K562 (cell line): ENCODE data around the gene MYMX. TPM values are rescaled to one million over a fixed set of nuclear protein-coding genes. Genes with fewer than 3 reads are reported as not detected.
A peak's percentile ranks its signal among the peaks of the same experiment; 100 is the strongest.

Experiments used
- ATAC-seq: fragments of 200-7000 bp; cut with Tn5 transposase; 3 replicates; pipeline ENCODE4 v1.9.1; 2020; ENCODE audit warnings: moderate library complexity
- BruUV-seq: library from RNA; stranded (reverse); fragments of 400-500 nt; replicated peaks from 2 replicates; lab custom pipeline; 2021; lab: Mats Ljungman, UMichigan
- CTCF ChIA-PET: fragments of 300-600 bp; formaldehyde crosslinking; extraction: SDS; loops from one replicate; lab custom pipeline; 2021; ENCODE audit warnings: low intra/inter-chr PET ratio; lab: Yijun Ruan, JAX
- POLR2A ChIA-PET: fragments of 300-600, 350-650 bp; sonication (Branson Sonifier 250); formaldehyde crosslinking; extraction: SDS; loops from one replicate; lab custom pipeline; 2021; ENCODE audit warnings: antibody characterized with exemption, inconsistent platforms; lab: Yijun Ruan, JAX
- DNase-seq, 4 experiments: peaks; one replicate each; pipeline versions ENCODE4 v3.0.0 to v3.0.0-alpha.2; 2011 to 2018; ENCODE audit warnings: low spot score in 3 of 4, mixed read lengths in 3 of 4; ENCODE audit errors: extremely low read depth in 1 of 4
- FAIRE-seq: peaks from 2 replicates; lab custom pipeline; 2011; peaks lifted over from hg19 to GRCh38; lab: Jason Lieb, UNC
- H2AFZ ChIP-seq: 2 replicates; pipeline ENCODE4 v1.6.0; 2011; ENCODE audit warnings: low read depth, low read length, control low read depth, inconsistent platforms
- H3K27ac ChIP-seq: fragments of 200-600 bp; 3 replicates; pipeline ENCODE4 v1.8.0; 2011; ENCODE audit warnings: low read depth, mild to moderate bottlenecking, control low read depth, inconsistent platforms, low read length, moderate library complexity, mixed read lengths; ENCODE audit errors: extremely low read depth
- H3K27me3 ChIP-seq, 2 experiments: fragments of 300-600 bp in 1 of 2; 2 replicates in 1 of 2; 3 replicates in 1 of 2; pipeline versions ENCODE4 v1.6.0 to v1.8.0; 2011; ENCODE audit warnings: inconsistent platforms in 2 of 2, low read length in 2 of 2, mild to moderate bottlenecking in 1 of 2, mixed read lengths in 1 of 2, moderate library complexity in 1 of 2; ENCODE audit not compliant: control insufficient read depth in 2 of 2, insufficient read depth in 2 of 2
- H3K36me3 ChIP-seq: fragments of 300-600 bp; 3 replicates; pipeline ENCODE4 v1.8.0; 2011; ENCODE audit warnings: mild to moderate bottlenecking, low read length, inconsistent platforms; ENCODE audit not compliant: control insufficient read depth, insufficient read depth
- H3K4me1 ChIP-seq, 2 experiments: fragments of 200-600 bp in 1 of 2; replicated peaks in 1 of 2; 2 replicates in 1 of 2; 3 replicates in 1 of 2; pipeline versions ENCODE4 v1.5.1 to v1.8.0; 2011; ENCODE audit warnings: inconsistent platforms in 2 of 2, low read length in 2 of 2, mild to moderate bottlenecking in 1 of 2, mixed read lengths in 1 of 2, moderate library complexity in 1 of 2; ENCODE audit not compliant: control insufficient read depth in 2 of 2, insufficient read depth in 2 of 2
- H3K4me2 ChIP-seq: 2 replicates; pipeline ENCODE4 v1.6.1; 2011; ENCODE audit warnings: low read length, control low read depth, inconsistent platforms, mixed read lengths; ENCODE audit not compliant: insufficient read depth
- H3K4me3 ChIP-seq: fragments of 200-600 bp; sonication (generic), shearing (Covaris generic); 2 replicates; pipeline ENCODE4 v1.5.1; 2016; ENCODE audit warnings: control low read depth, inconsistent platforms
- H3K79me2 ChIP-seq: fragments of 200-600 bp; 3 replicates; pipeline ENCODE4 v1.8.0; 2011; ENCODE audit warnings: low read length, inconsistent platforms; ENCODE audit not compliant: control insufficient read depth, insufficient read depth
- H3K9ac ChIP-seq, 2 experiments: 2 replicates each; pipeline versions ENCODE4 v1.6.0 to v1.6.1; 2011; ENCODE audit warnings: low read depth in 2 of 2, low read length in 2 of 2, control low read depth in 1 of 2, inconsistent platforms in 1 of 2, mild to moderate bottlenecking in 1 of 2, mixed read lengths in 1 of 2; ENCODE audit not compliant: insufficient read depth in 1 of 2
- H3K9me1 ChIP-seq: one replicate; pipeline ENCODE4 v1.6.0; 2011; ENCODE audit warnings: inconsistent platforms, mild to moderate bottlenecking, low read length, moderate library complexity; ENCODE audit not compliant: control insufficient read depth, insufficient read depth
- H3K9me3 ChIP-seq: replicated peaks from 2 replicates; pipeline ENCODE4 v1.5.1; 2011; ENCODE audit warnings: low read depth, low read length, inconsistent platforms; ENCODE audit not compliant: control insufficient read depth, insufficient read depth
- H4K20me1 ChIP-seq: replicated peaks from 2 replicates; pipeline ENCODE4 v1.6.1; 2011; ENCODE audit warnings: low read length, inconsistent platforms, mixed read lengths; ENCODE audit not compliant: control insufficient read depth, insufficient read depth
- C11orf30 ChIP-seq: fragments of 450-650 bp; IDR thresholded peaks from 2 replicates; pipeline ENCODE4 v1.6.1; 2016; ENCODE audit warnings: low read depth, mild to moderate bottlenecking
- DACH1 ChIP-seq: fragments of 450-650 bp; IDR thresholded peaks from 2 replicates; pipeline ENCODE4 v1.6.1; 2018; ENCODE audit not compliant: partially characterized antibody
- FOXA1 ChIP-seq: fragments of 450-650 bp; IDR thresholded peaks from 2 replicates; pipeline ENCODE4 v1.6.1; 2016; ENCODE audit warnings: mild to moderate bottlenecking, borderline replicate concordance
- ID3 ChIP-seq, 2 experiments: fragments of 250-450 bp in 1 of 2; fragments of 450-650 bp in 1 of 2; sonication (Bioruptor Pico) in 1 of 2; IDR thresholded peaks; 2 replicates each; pipeline versions ENCODE4 v1.6.1 to v1.8.0; 2016 to 2021; ENCODE audit warnings: mild to moderate bottlenecking in 2 of 2, moderate library complexity in 2 of 2, missing compliant biosample characterization in 1 of 2, missing genetic modification characterization in 1 of 2
- JUND ChIP-seq, 2 experiments: IDR thresholded peaks; 2 replicates in 1 of 2; 3 replicates in 1 of 2; pipeline ENCODE4 v1.6.1; 2011; ENCODE audit warnings: borderline replicate concordance in 2 of 2, low read depth in 2 of 2, low read length in 2 of 2, improper control_type of control experiment in 1 of 2, missing biosample characterization in 1 of 2, missing genetic modification characterization in 1 of 2, missing genetic modification reagents in 1 of 2
- KDM1A ChIP-seq, 2 experiments: fragments of 450-650 bp; IDR thresholded peaks; 2 replicates each; pipeline ENCODE4 v1.6.1; 2016; ENCODE audit warnings: mild to moderate bottlenecking in 2 of 2
- NFE2 ChIP-seq: IDR thresholded peaks from 2 replicates; pipeline ENCODE4 v1.6.1; 2014; ENCODE audit warnings: antibody characterized with exemption, low read depth
- RCOR1 ChIP-seq, 2 experiments: IDR thresholded peaks; 2 replicates each; pipeline ENCODE4 v1.6.1; 2012; ENCODE audit warnings: low read depth in 2 of 2, low read length in 2 of 2, borderline replicate concordance in 1 of 2, improper control_type of control experiment in 1 of 2
- SIN3A ChIP-seq, 2 experiments: fragments of 150-350 bp in 1 of 2; IDR thresholded peaks; 2 replicates each; pipeline ENCODE4 v1.6.1; 2011 to 2016; ENCODE audit warnings: borderline replicate concordance in 2 of 2, low read depth in 2 of 2, low read length in 2 of 2, mild to moderate bottlenecking in 2 of 2, moderate library complexity in 2 of 2; ENCODE audit not compliant: control insufficient read depth in 1 of 2
- SMARCA4 ChIP-seq: fragments of 450-650 bp; IDR thresholded peaks from 2 replicates; pipeline ENCODE4 v1.6.1; 2016
- SMARCE1 ChIP-seq: fragments of 450-650 bp; IDR thresholded peaks from 2 replicates; pipeline ENCODE4 v1.7.1; 2016; ENCODE audit warnings: mild to moderate bottlenecking
- ZBED1 ChIP-seq: IDR thresholded peaks from 2 replicates; pipeline ENCODE4 v1.6.1; 2014
- ZNF280B ChIP-seq: fragments of 250-450 bp; sonication (Bioruptor Pico); IDR thresholded peaks from 2 replicates; pipeline ENCODE4 v1.5.1; 2021; ENCODE audit warnings: mild to moderate bottlenecking
- WGBS: fragments of 100-300 bp; shearing (Covaris generic); methylation state at CpG from one replicate; pipeline ENCODE4 v1.1.6; 2016; ENCODE audit warnings: low coverage, mixed read lengths; ENCODE audit not compliant: insufficient coverage; ENCODE audit errors: missing lambda C conversion rate; 5-methylcytosine and 5-hydroxymethylcytosine counted together
- in situ Hi-C: fragments of 300-500 bp; cut with MboI; formaldehyde crosslinking; loops from 4 replicates; pipeline ENCODE4 v1.15.0; 2018; ENCODE audit warnings: inconsistent platforms, mixed read lengths
- intact Hi-C: fragments of 100-400 bp; cut with micrococcal nuclease; formaldehyde crosslinking; loops from 2 replicates; pipeline ENCODE4 v1.14.2; 2022
- polyA plus RNA-seq, 8 experiments: library from polyadenylated mRNA; depleted of rRNA in 4 of 8; stranded (reverse) in 5 of 8; unstranded in 3 of 8; fragments of >200 nt; fragmentation: Nextera tagmentation in 2 of 8; fragmentation: Illumina TruSeq in 1 of 8; extraction: Ambion mirVana in 2 of 8; extraction: Trizol in 1 of 8; gene quantifications; 2 replicates each; pipeline versions ENCODE4 v1.2.1 to v1.2.3, GENCODE V29; 2011 to 2014; ENCODE audit warnings: inconsistent platforms in 1 of 8, missing spikeins in 1 of 8
- total RNA-seq, 7 experiments: library from RNA; depleted of rRNA in 6 of 7; stranded (reverse); fragments of >200 nt in 6 of 7; fragmentation: Illumina TruSeq in 2 of 7; extraction: Trizol in 2 of 7; gene quantifications; 2 replicates each; pipeline versions ENCODE4 v1.2.1 to v1.2.3, GENCODE V29; 2011 to 2021; ENCODE audit warnings: low replicate concordance in 1 of 7
- TF ChIP-seq, protein P1 (sequence below): sonication (generic); IDR thresholded peaks from 2 replicates; pipeline ENCODE4 v1.6.1; 2016

The MYMX gene
- total and polyA plus RNA-seq, 9 of the 15 experiments (the other 6 are each of a cell fraction or from before 2014, with no cell fraction given), result 0.12 TPM; not detected in 8

DNA sequence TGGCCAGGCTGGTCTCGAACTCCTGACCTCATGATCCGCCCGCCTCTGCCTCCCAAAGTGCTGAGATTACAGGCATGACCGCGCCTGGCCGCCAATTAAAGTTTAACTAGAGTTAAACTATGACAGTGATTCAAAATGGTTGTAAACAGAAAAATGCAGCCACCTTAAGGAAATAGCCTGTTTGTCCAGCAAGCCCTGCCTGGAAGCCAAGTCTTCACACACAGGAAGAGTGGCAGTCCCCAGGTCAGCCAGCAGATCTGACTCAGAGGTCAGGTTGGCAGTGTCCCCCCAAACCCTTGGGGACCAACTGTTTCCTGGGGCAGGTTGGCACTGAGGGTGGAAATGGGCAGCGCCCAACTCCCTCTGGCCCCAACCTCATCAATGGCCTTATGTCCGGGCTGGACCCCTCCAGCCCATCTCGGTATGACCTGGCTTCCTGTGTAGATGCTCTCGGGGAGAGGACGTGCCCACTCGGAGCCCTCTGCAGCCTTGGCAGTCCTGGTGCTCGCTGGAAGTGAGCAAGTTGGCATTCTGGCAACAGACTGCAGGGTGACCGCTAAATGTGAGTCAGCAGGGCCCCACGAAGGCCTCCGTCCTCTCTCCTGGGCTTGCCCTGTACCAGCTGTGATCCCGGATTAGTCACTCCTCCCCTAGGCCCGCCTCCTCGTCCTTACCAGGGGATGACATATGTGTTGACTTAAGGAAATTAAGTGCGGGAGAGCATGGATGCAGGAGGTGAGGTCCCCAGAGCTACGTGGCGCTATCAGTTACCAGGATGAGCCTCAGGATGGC is 20.5 kb downstream of the MYMX start:
- peak; percentile 86 for ATAC-seq
- no peaks in the 10 kb centered on the region for H3K27me3 ChIP-seq
- H3K4me1 ChIP-seq, result peaks cover 16 to 31% of the 10 kb centered on the region in 2 experiments; a peak in 4 of 5 replicates
- intact Hi-C loops (loop anchor here (1.0 kb wide), 2 partner anchors 9 to 141 kb away; no protein-coding TSS in a partner anchor), in situ Hi-C loops (loop anchor here (5.0 kb wide), 1 partner anchor 65 kb away; no protein-coding TSS in a partner anchor)
- 39% methylated on average over 22 of the region's 22 CpGs for WGBS
- ChIA-PET CTCF (interaction anchor here (0.6 to 2.6 kb wide), 5 partner anchors 13 to 164 kb away, joined by 3 to 20 read pairs (median 6); no protein-coding TSS in a partner anchor), POLR2A (interaction anchor here (0.6 to 6.0 kb wide), 9 partner anchors 10 to 1228 kb away, joined by 3 to 90 read pairs (median 4); partner anchors contain the start of genes GTPBP2, HSP90AB1 and SLC29A1)
- H2AFZ ChIP-seq, result peak overlapping the region; percentile 94
- peak overlapping the region; percentile 50 for H3K4me3 ChIP-seq
- H3K4me2 ChIP-seq, result peak overlapping the region; percentile 88
- H3K36me3 ChIP-seq, result peaks cover 29% of the 10 kb centered on the region; the same call in 2 of the 3 replicates
- no peaks in the 10 kb centered on the region for H3K79me2 ChIP-seq
- H3K9ac ChIP-seq, result peak overlapping the region; percentile 55 to 91; a peak in 3 of 4 replicates
- no TSS peak for BruUV-seq
- H3K27ac ChIP-seq, result peak overlapping the region; percentile 79
- no peaks in the 10 kb centered on the region for H4K20me1 ChIP-seq
- H3K9me3 ChIP-seq, result no peaks in the 10 kb centered on the region
- FAIRE-seq, result peak; percentile 87
- no peaks in the 10 kb centered on the region for H3K9me1 ChIP-seq
- peak; percentile 79 to 90 (median 83) for DNase-seq
- peak in 1 of 2 experiments; percentile 36; a peak in 1 of 4 replicates for TF ChIP-seq RCOR1 (IDR thresholded peaks at IDR 0.05; ENCODE audit: borderline replicate concordance in 1 of 2, low read depth in 2 of 2, low read length in 2 of 2)
- peak; percentile 68 for TF ChIP-seq SMARCE1
- TF ChIP-seq SMARCA4, result peak; percentile 46; the same call in 1 of the 2 replicates
- TF ChIP-seq NFE2, result peak; percentile 42
- peak; percentile 53; the same call in 1 of the 2 replicates for TF ChIP-seq FOXA1
- TF ChIP-seq SIN3A (IDR thresholded peaks at IDR 0.05; ENCODE audit: borderline replicate concordance in 2 of 2, control insufficient read depth in 1 of 2, low read depth in 2 of 2, low read length in 2 of 2), result peak in 1 of 2 experiments; percentile 51; a peak in 2 of 4 replicates
- 0 out of 2 replicates have a peak, but pooled peaks have one; percentile 18 for TF ChIP-seq C11orf30
- no peak for TF ChIP-seq ZNF280B (CRISPR knock-in tag)
- TF ChIP-seq DACH1, result peak; percentile 88
- TF ChIP-seq, protein P1, sequence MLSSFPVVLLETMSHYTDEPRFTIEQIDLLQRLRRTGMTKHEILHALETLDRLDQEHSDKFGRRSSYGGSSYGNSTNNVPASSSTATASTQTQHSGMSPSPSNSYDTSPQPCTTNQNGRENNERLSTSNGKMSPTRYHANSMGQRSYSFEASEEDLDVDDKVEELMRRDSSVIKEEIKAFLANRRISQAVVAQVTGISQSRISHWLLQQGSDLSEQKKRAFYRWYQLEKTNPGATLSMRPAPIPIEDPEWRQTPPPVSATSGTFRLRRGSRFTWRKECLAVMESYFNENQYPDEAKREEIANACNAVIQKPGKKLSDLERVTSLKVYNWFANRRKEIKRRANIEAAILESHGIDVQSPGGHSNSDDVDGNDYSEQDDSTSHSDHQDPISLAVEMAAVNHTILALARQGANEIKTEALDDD, result 0 out of 2 replicates have a peak, but pooled peaks have one; percentile 51
- TF ChIP-seq JUND (IDR thresholded peaks at IDR 0.05; ENCODE audit: borderline replicate concordance, low read depth, low read length), result peak; percentile 77
- TF ChIP-seq JUND (tag; IDR thresholded peaks at IDR 0.05; ENCODE audit: borderline replicate concordance, low read depth, low read length), result no peak; the same call in 1 of the 3 replicates
- 0 out of 4 replicates have a peak, but pooled peaks of 1 of the 2 experiments have one; percentile 10 for TF ChIP-seq KDM1A (IDR thresholded peaks at IDR 0.05)
- TF ChIP-seq ZBED1, result 0 out of 2 replicates have a peak, but pooled peaks have one; percentile 15
- no peak for TF ChIP-seq ID3 (CRISPR knock-in tag; IDR thresholded peaks at IDR 0.05)
- no peak for TF ChIP-seq ID3 (tag; IDR thresholded peaks at IDR 0.05)
